T-helper 1 cell (primary cell): ENCODE results near the gene ITGBL1.
A peak's percentile ranks its signal among the peaks of the same experiment; 100 is the strongest.
"Not testable (repeated sequence)": the region's sequence is repeated elsewhere in the genome, so short reads cannot be mapped to it uniquely, and the experiment has no call there.

ENCODE experiments used
- DNase-seq, 5 donors: peaks; one replicate each; pipeline ENCODE4 v3.0.0-alpha.2; 2012 to 2020

The ITGBL1 gene

DNA sequence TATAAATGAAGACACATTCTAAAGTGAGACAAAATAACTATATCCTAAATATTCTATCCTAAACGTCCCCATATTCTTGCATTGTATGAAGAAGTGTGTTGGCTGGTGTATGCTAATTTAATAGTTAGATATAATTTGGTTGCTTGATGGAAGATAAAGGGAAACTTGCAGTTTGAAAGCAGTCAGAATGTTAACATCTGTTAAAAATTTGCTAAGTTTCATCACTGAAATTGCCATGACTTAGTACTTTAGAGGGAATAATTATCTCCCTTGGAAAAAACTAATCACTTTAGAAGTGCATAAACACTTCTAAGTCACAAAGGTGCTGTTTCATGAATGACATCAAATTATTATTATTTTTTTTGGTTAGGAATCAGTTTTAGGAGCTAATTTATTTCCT is 61.6 kb downstream of the ITGBL1 start:
- DNase-seq: no peak

DNA sequence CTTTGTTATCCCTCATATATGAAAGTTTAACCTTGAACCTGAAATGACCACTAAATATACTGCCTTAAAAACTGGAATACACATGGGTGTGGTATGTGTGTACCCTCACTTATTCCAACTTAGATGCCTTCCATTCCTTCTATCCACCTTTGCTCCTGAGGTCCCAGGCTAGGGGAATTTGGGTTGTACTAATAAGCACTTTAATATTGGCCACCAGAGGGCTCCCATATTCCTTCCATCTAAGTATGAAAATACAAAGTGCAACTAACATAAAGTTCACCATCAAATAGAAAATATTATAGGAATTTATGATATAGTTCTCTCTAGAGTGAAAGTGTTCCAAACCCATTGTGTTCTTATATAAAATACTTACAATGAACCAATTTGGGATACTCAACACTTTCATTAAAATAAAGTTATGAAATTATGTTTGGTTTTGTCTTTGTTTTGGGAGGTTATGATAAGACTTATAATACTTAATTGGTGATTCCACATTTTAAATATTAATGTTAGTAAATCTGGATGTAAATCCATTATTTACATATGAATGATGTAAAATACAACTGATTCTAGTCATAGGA is 62.3 kb downstream of the ITGBL1 start:
- peak in 1 of 5 donors; percentile 14 for DNase-seq

DNA sequence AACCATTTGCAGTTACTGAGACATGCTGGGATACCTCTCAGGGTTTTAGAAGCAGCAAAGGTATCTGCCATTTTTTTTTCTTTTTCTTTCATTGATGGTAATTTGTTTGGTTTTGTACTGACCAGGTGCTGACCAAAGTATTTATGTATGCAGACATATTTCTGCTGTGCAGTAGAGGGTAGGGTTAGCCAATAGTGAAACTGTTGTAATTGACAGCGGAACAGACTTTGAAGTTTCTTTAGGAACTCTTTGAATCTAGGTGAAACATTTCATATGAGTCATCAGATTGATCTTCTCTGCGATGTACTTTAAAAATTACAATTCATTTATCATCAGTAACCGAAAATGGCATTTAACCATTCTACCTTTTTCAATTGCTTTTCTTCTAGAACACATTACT is 63.0 kb downstream of the ITGBL1 start:
- DNase-seq: peak in 1 of 5 donors; percentile 13

DNA sequence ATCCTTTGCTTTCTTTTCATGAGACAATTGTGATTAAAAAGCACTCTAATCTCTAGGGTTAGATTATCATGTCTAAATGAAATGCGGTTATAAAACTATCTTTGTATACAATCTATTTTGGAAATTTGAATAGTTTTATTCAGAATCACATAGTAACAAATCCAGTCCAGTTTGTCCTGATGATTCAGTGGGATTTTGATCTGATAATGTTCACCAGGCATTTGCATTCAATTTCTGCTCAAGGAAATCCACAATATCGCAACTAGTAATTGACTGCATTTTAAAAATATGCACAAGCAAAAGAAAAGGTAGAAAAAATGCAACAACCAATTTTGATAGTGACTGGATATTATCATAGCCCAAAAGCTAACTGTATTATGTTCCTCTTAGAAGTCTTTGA is 63.8 kb downstream of the ITGBL1 start:
- no peak for DNase-seq

DNA sequence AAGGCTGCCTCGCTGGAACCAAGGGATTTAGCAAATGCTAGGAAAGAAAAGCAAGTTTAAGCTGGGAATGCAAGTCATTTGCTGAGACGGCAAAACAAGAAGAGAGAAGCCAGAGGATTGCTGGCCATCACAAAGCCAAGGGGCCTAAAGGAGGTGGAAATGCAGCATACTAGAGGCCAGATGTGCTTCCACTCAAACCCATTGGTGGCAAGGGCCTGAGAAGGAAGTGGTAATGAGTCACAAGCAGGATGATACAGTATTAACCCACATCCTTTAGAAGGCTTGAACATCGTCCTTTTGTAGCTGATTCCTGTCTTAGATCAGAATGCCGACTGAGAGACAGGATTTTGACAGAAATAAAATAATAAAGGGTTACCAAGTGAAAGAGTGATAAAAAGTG is 68.2 kb downstream of the ITGBL1 start:
- DNase-seq: peak in 1 of 5 donors; percentile 74

DNA sequence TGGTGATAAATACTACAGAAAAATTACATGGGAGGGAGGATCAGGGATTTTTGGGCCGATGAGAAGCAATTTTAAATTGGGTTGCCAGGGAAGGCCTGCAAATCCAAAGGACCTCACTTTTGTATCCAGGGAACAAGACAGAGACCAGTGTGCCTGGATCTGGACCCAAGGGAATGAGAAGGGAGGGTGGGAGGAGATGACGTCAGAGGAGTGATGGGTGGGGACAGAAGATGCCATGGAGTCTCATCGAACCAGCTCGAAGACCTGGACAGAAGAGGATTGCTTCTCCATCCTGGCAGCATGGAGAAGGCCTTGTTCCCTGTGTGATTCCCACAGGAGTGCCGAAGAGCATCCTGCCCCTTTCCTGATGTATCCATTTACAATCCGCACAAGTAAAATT is 68.9 kb downstream of the ITGBL1 start:
- no peak for DNase-seq

DNA sequence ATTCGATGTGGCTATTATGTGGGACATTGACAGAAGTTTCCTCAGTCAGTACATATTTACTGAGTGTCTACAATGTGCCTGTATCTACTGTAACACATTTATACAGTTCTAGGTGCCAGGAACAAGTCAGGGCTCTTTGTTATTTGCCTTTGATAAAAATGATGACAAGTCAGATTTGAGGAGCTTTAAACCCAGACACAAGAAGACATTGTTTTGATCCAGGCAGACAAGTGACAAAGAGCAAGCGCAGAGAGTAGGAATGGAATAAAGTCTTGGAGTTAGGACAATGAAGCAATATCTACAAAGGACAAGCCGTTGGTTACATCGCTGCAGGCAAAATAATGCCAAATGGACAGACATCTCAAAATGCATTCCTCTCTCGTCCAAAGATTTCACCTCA is 70.1 kb downstream of the ITGBL1 start:
- DNase-seq: no peak

DNA sequence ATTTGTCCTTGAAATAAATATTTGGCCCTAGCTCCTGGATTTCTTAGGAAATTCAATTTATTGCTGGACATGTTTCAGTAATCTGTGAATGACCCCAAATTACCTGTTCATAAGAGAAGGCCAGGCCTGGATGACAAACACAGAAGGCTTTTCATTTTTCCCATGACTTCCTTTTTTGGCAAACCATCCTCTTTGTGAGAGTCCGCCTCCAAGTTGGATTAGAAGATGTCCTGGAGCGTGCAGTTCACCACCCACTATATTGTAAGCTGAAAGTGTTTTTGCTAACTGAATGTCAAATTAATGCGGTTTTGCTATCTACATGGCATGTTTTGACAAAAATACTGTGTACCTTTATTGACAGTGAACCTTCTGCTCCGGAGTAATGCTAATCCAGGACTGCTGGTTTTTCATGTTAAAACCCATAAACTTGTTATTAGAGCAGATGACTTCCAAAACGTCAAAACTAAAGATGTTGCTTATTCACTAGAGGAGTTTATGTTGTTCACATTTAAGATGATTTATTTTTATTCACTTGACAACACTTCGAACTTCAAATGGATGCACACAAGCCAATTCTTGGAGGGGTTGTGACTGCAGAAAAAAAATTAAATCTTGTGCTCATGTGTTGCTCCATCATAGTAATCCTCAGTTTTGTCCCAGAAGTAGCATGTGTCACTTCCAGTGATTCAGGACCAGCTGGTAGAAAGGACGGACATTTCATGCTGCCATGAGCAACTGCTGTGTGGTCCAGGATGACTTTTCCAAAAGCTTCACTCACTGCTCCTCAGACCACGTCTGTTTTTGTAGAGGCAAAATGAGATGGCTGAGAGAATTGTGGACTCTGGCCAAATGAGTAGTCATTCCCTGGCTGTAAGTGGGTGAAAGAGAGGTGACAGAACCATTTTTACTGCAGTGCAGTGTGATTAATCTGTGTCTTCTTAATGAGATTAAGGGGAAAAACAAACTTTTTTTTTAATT is 71.0 kb downstream of the ITGBL1 start:
- no peak for DNase-seq

DNA sequence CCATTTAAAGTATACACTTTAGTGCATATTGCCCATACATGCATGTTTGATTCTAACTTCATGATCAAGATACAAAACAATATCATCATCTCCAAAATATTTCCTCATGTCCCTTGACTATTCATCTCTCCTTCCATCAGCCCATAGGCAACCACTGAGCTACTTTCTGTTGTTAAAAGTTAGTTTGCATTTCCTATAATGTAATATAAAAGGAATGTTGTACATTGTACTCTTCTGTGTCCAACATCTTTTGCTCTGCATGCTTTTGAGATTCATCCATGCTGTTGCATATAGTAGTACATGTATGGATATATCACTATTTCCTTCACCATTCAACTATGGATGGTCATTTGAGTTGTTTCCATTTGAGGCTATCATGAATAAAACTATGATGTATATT is 74.7 kb downstream of the ITGBL1 start:
- DNase-seq: no peak

DNA sequence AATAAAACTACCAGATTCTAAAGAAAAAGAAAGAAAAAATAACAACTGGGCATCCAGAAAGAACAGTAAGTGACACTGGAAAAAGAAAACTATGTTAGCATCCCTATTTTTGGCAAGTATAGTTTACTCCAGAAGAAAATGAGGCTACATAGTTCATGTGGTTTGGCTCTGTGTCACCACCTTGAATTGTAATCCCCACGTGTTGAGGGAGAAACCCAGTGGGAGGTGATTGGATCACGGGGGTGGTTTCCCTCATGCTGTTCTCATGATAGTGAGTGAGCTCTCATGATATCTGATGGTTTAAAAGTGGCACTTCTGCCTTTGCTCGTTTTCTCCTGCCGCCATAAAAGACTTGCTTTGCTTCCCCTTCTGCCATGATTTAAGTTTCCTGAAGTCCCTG is 76.9 kb downstream of the ITGBL1 start:
- DNase-seq: no peak

DNA sequence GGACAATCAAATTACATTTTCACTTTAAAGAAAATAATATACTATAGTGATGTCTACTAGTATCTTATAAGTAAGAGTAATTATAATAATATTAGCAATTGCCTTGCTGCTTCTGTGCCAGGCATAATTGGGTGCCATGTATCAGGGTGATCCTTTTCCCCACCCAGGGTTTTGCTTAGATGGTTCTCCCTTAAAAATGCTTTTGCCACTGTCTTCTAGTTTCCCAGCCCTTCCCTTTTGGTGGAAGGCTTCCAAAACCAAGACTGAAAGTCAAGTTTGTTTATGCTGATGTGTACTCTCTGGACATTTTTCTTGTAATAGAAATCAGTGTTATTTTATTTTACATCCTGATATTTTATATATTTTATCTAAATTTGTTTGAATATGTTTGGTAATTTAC is 77.8 kb downstream of the ITGBL1 start:
- no peak for DNase-seq

DNA sequence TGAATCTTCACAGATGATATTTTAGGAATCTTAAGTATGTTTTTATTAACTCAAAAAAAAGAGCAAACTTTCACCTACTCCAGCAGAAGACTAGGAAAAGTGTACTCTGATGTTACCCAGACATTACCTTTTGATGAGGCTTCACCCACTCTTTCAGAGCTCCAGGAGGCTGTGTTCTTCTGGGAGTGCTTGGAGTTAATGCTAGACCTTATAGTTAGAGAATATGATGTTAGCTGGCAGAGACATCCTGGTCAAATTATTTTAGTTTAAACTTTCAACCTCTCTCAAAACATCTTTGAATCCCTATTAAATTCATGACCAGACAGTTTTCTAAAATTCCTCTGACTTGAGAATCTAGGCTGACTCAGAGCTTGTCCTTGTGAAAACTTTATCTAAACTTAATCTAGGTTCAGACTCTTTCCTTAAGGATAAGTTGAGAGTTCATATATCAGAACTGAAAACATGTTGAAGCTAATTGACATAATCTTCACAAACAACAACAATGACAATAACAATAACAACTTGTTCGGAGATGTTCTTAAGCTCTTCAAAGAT is 82.8 kb downstream of the ITGBL1 start:
- no peak for DNase-seq

DNA sequence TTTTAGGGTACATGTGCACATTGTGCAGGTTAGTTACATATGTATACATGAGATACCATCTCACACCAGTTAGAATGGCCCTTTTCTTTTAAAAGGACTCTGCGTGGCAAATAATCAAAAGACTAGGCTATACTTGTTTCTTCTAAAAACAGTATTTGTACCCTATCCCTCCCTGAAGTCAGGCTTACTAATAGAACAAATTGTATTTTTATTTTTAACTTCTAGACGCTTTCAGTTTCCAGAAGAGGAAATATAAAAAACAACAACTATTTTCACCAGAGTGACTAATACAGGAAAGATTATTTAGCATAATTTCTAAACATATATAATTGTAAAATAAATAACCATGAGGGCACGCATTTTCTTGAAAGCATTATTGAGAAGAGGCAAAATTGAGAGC is 83.6 kb downstream of the ITGBL1 start:
- no peak for DNase-seq

DNA sequence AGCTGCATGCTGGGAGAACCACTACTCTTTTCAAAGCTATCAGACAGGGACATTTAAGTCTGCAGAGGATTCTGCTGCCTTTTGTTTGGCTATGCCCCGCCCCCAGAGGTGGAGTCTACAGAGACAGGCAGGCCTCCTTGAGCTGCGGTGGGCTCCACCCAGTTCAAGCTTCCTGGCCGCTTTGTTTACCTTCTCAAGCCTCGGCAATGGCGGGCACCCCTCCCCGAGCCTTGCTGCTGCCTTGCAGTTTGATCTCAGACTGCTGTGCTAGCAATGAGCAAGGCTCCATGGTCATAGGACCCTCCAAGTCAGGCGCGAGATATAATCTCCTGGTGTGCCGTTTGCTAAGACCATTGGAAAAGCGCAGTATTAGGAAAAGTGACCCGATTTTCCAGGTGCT is 92.1 kb downstream of the ITGBL1 start:
- not testable (repeated sequence) for DNase-seq

DNA sequence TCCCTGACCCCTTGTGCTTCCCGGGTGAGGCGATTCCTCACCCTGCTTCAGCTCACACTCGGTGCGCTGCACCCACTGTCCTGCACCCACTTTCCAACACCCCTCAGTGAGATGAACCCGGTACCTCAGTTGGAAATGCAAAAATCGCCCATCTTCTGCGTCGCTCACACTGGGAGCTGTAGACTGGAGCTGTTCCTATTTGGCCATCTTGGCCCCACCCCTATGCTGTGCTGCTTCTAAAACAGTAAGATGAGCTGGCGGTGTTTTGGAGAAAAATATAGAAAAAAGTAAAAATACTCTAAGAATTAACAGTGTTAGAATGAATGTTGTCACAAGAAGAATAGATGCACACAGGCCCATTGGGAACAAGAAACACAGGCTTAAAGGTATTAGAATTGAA is 92.5 kb downstream of the ITGBL1 start:
- DNase-seq: no peak

DNA sequence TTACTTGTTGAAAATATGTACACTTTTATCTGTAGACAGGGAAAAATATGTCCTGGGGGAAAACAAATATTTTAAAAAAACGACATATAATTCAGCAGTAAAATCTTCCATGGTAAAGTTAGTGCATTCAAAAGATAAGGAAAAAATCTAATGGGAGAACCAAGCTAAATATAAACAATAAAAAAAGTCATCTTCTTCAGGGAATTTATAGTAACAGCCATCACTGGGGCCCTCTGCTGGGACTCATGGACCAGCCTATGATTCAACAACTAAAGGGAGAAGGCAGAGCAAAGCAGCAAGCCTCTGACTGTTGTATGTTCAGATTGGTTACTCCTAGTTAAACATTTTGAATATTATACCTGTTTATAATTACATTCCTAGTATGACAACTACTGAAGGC is 93.0 kb downstream of the ITGBL1 start:
- DNase-seq: no peak

DNA sequence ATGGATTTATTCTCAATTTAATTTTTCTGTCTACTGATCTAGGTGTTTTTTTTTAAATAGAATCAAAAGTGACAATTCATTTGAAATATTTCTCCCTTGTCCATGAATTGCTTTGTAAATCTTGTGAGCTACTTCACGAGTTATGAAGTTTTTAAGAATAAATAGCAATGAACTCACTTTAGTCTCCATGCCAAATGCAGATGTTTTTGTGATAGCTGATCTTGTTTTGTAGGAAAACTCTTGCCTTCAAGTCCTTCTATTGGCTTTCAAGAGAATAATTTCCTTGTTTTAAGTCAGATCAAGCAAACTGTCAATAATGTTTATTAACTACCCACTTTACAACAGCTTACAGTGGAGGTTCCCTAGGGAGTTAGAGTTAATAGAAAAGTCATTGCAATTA is 99.8 kb downstream of the ITGBL1 start:
- DNase-seq: no peak

DNA sequence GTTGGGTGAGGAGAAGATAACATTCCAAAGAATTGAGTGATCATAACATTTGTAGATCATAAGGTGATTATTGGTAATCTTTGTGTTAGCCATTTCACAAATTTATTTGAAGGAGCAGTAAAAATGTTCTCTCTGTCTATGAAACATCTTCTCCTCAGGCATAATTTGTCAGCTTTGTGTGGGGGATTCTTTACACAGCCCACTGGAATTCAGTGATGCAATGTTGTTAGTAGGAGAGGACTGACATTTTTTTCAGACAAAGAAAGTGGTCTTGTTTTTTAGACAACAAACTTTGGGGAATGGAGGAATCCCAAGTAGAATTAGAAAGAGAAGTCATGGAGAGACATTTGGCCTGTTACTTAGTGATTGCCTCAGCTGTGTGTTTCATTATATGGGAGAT is 100.3 kb downstream of the ITGBL1 start:
- DNase-seq: no peak

DNA sequence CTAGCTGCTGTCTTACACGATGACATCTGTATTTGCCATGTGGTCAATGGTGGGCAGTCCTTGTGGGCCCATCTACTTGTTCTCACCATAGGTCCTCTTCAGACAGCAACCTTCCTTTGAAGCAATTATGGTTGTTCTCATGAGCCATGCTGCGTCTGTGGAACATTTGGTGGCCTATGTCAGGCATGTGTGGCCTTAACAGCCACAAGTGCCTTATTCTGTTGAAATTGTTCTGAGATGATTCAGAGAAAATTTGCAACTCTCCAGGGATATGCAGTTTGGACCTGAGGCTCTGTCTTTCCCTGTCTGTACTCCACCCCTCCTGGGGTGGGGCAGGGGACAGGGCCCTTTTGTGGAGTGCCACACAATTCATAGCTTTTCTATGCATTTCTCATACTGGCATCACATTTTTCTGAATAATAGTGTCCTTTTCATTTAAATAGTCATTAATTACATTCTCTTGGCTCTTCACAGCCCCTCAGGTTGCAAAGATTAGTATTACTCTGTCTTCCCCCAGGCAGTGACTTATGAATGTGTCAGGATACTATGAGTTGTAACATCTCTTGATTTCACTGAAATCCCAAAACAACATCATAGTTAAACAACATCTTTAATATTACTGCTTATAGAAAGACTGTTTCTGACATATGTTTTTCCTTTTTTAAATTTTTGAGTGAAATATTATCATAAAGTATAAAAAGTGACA is 102.1 kb downstream of the ITGBL1 start:
- no peak for DNase-seq

DNA sequence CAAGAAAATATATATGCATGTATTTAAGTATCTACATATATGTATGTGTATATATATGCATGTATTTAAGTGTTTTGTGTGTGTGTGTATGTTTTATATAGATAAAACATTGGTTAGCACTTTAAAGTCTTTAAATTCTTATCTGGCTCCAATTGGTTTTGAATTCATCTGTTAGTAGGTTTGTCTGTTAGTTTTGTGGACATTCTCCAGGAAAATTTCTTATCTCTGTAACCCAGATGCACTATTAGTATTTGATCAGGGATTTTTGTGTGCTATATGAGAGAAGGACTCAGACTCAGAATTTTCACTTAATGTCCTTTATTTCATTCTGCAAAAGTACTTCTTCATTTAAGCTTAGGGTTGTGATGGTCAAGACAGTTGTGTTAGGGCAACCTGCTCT is 103.1 kb downstream of the ITGBL1 start:
- no peak for DNase-seq

DNA sequence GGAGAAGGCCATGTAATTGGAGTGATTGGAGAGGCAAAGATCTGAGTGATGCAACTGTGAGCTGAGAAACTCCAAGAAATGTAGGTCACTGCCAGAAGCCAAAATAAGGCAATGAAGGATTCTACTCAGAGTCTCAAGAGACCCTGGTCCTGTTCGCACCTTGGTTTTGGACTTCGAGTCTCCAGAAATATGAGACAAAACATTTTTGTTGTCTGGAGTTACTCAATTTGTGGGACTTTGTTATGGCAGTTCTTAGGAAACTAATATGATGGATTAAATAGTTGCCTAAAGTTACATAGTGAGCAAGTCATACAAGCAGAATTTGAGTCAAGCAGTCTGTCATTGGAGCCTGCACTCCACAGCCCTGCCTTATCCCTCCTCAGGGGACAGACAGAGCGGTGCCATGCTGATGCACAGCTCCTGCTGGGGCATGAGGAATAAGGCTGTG is 104.2 kb downstream of the ITGBL1 start:
- no peak for DNase-seq

DNA sequence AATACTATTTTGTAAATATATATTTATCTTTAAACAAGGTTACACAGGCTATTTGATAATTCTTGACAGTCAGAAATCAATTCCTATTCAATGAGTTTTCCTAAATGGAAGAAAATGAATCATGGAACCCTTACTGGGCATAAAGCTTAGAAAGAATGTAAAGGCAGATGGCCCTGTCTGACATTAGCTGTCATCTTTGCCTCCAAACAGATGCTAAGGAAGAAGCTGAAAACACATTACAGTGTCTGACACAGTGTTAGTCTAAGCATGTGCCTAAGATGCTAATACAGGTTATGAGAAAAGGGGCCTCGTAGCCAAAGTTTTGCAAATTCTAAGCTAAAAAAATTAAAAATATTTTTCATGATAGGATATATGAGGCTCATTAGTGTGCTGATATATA is 112.8 kb downstream of the ITGBL1 start:
- no peak for DNase-seq

DNA sequence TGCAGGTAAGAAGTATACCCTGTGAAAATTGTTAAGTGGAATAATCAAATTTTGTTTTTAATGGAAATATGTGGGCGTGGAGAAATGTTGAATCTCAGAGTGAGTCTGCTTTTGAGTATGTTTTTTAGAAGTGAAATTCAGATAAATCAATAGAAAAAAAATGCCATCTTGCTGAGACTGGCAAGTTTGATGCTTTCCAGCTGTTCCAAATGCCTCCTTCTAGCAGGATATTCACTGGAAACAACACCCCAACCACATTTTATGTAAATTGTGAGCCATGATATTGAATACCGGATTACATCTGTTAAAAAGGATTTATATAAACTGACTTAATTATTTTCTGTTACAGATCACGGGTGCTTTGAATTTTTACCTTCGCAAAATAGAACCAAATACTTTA is 115.4 kb downstream of the ITGBL1 start:
- DNase-seq: no peak
